HUES6 (cell line): ENCODE data around the gene TRAPPC14.
A peak's percentile ranks its signal among the peaks of the same experiment; 100 is the strongest.
"Not testable (repeated sequence)": the region's sequence is repeated elsewhere in the genome, so short reads cannot be mapped to it uniquely, and the experiment has no call there.

Experiments used
- H3K27ac ChIP-seq: 2 replicates; pipeline ENCODE4 v1.7.0; 2013; ENCODE audit warnings: low read depth, mild to moderate bottlenecking, low read length, inconsistent platforms
- H3K27me3 ChIP-seq: 2 replicates; pipeline ENCODE4 v1.6.1; 2013; ENCODE audit warnings: low read length; ENCODE audit not compliant: control insufficient read depth, insufficient read depth
- H3K36me3 ChIP-seq: 2 replicates; pipeline ENCODE4 v1.6.1; 2013; ENCODE audit warnings: low read length; ENCODE audit not compliant: control insufficient read depth, insufficient read depth
- H3K4me1 ChIP-seq: 2 replicates; pipeline ENCODE4 v1.6.1; 2013; ENCODE audit warnings: low read length; ENCODE audit not compliant: control insufficient read depth, insufficient read depth
- H3K4me3 ChIP-seq: 2 replicates; pipeline ENCODE4 v1.5.1; 2013; ENCODE audit warnings: low read depth, low read length
- H3K9ac ChIP-seq: one replicate; pipeline ENCODE4 v1.6.1; 2013; ENCODE audit warnings: mild to moderate bottlenecking, low read length
- H3K9me3 ChIP-seq: 2 replicates; pipeline ENCODE4 v1.6.1; 2013; ENCODE audit warnings: low read depth, low read length; ENCODE audit not compliant: control insufficient read depth, insufficient read depth

Gene TRAPPC14

GRCh38 chr7:100130220-100130607 is 28.3 kb downstream of the TRAPPC14 start:
- H3K36me3 ChIP-seq, H3K4me1 ChIP-seq, H3K4me3 ChIP-seq, H3K9ac ChIP-seq, H3K9me3 ChIP-seq, H3K27ac ChIP-seq: not testable (repeated sequence)
- peaks cover 12% of the 10 kb centered on the region for H3K27me3 ChIP-seq

GRCh38 chr7:100128637-100128963 is 29.9 kb downstream of the TRAPPC14 start:
- no peak overlapping the region for H3K9ac ChIP-seq
- peaks cover 4% of the 10 kb centered on the region; the same call in 1 of the 2 replicates for H3K4me1 ChIP-seq
- no peaks in the 10 kb centered on the region for H3K36me3 ChIP-seq
- H3K4me3 ChIP-seq: no peak overlapping the region
- no peaks in the 10 kb centered on the region for H3K9me3 ChIP-seq
- peaks cover 12% of the 10 kb centered on the region for H3K27me3 ChIP-seq
- no peak overlapping the region for H3K27ac ChIP-seq

- no peak overlapping the region for H3K27ac ChIP-seq
- H3K36me3 ChIP-seq: no peaks in the 10 kb centered on the region
- peak overlapping the region; percentile 96 for H3K4me3 ChIP-seq
- peaks cover 12% of the 10 kb centered on the region for H3K27me3 ChIP-seq
- H3K9me3 ChIP-seq: no peaks in the 10 kb centered on the region
- peaks cover 4% of the 10 kb centered on the region; the same call in 1 of the 2 replicates for H3K4me1 ChIP-seq
- peak overlapping the region; percentile 64 for H3K9ac ChIP-seq
Measured at GRCh38 chr7:100127866-100128636, 30.5 kb downstream of the TRAPPC14 start.

GRCh38 chr7:100126931-100127865 is 31.3 kb downstream of the TRAPPC14 start, which contains the start of gene MBLAC1:
Gene MBLAC1 (plus strand): TSS chr7:100126967. CDS start chr7:100127396, 429 bp downstream.
- Histone ChIP-seq H3K27me3 (peaks cover 12% of the 10 kb centered on the region), H3K4me1 (peaks cover 1% of the 10 kb centered on the region; the same call in 1 of the 2 replicates), H3K36me3 (no peaks in the 10 kb centered on the region), H3K4me3 (peak within 1 kb of the TSS; percentile 96), H3K9ac (peak within 1 kb of the TSS; percentile 95), H3K9me3 (no peaks in the 10 kb centered on the region), H3K27ac (peak within 1 kb of the TSS; percentile 88)

- H3K4me3 ChIP-seq: peak overlapping the region; percentile 96
- H3K9ac ChIP-seq: peak overlapping the region; percentile 95
- H3K4me1 ChIP-seq: peaks cover 3% of the 10 kb centered on the region; the same call in 1 of the 2 replicates
- peaks cover 12% of the 10 kb centered on the region for H3K27me3 ChIP-seq
- H3K27ac ChIP-seq: peak overlapping the region; percentile 88
- H3K36me3 ChIP-seq: no peaks in the 10 kb centered on the region
- H3K9me3 ChIP-seq: no peaks in the 10 kb centered on the region
Measured at GRCh38 chr7:100126239-100126930, 32.1 kb downstream of the TRAPPC14 start.

GRCh38 chr7:100124301-100125230 is 34.0 kb downstream of the TRAPPC14 start:
- H3K4me1 ChIP-seq: peaks cover 10% of the 10 kb centered on the region
- H3K4me3 ChIP-seq: no peak overlapping the region
- H3K27me3 ChIP-seq: peaks cover 12% of the 10 kb centered on the region
- H3K9ac ChIP-seq: no peak overlapping the region
- H3K36me3 ChIP-seq: no peaks in the 10 kb centered on the region
- H3K9me3 ChIP-seq: no peaks in the 10 kb centered on the region
- H3K27ac ChIP-seq: no peak overlapping the region

- Histone ChIP-seq H3K9ac (no peak overlapping the region), H3K27ac (no peak overlapping the region), H3K4me3 (no peak overlapping the region), H3K9me3 (no peaks in the 10 kb centered on the region), H3K4me1 (peaks cover 10% of the 10 kb centered on the region), H3K27me3 (no peaks in the 10 kb centered on the region; the same call in 1 of the 2 replicates), H3K36me3 (no peaks in the 10 kb centered on the region)
Measured at GRCh38 chr7:100122568-100122967, 36.0 kb downstream of the TRAPPC14 start.

- Histone ChIP-seq H3K4me3 (no peak overlapping the region), H3K36me3 (no peaks in the 10 kb centered on the region), H3K4me1 (peaks cover 10% of the 10 kb centered on the region), H3K27me3 (no peaks in the 10 kb centered on the region), H3K27ac (no peak overlapping the region), H3K9ac (no peak overlapping the region), H3K9me3 (no peaks in the 10 kb centered on the region)
Measured at GRCh38 chr7:100122067-100122466, 36.5 kb downstream of the TRAPPC14 start.

- H3K27ac ChIP-seq: no peak overlapping the region
- H3K9me3 ChIP-seq: no peaks in the 10 kb centered on the region
- no peaks in the 10 kb centered on the region for H3K27me3 ChIP-seq
- peak overlapping the region; percentile 88 for H3K9ac ChIP-seq
- H3K4me3 ChIP-seq: peak overlapping the region; percentile 82
- peaks cover 10% of the 10 kb centered on the region for H3K4me1 ChIP-seq
- H3K36me3 ChIP-seq: 0 out of 2 replicates have a peak, but pooled peaks cover 3% of the 10 kb centered on the region
Measured at GRCh38 chr7:100120733-100121036, 37.8 kb downstream of the TRAPPC14 start.
